Measurements from ENCODE around the gene HMGCLL1.

The HMGCLL1 gene

DNA sequence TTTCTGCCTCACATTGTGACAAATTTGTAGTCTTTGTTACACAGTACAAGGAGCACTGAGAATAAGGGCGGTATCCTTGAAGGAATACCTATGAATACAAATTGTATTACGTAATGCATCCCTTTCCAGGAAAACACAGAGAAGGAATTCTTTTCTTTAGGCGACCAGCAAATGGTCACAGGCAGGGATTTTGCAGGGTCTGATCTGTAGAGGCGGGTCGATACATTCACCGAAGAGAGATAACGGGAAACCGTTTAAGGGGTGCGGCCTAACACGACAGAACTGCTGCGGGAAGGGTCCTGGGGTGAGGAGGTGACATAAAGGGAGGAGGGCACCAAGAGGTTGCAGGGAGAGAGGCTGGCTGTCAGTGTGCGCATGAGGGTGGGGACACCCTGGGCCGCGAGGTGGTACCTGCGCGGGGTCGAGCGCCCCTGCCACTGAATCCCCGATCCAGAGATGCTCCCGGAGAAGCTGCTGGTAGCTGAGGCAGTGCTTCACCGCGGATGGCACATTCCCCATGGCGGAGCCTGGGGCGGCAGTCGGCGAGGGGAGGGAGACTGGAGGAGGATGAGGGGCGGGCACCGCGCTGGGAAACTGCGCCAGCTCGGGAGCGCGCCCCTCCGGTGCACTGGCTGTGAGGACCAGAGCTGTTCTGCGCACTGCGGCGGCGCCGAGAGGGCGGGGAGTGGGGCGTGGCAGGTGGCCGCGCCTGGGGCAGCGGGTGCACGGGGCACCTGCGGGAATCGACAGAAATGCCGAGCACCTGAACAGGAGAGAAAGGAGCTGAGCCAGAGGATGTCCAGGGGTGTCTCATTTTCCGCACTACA, at the start of gene HMGCLL1:
TSS of gene HMGCLL1 (minus strand) at position 656 of the 827 bp plus-strand sequence. CDS start at position 519, 137 bp downstream.
- TF ChIP-seq, protein P1, sequence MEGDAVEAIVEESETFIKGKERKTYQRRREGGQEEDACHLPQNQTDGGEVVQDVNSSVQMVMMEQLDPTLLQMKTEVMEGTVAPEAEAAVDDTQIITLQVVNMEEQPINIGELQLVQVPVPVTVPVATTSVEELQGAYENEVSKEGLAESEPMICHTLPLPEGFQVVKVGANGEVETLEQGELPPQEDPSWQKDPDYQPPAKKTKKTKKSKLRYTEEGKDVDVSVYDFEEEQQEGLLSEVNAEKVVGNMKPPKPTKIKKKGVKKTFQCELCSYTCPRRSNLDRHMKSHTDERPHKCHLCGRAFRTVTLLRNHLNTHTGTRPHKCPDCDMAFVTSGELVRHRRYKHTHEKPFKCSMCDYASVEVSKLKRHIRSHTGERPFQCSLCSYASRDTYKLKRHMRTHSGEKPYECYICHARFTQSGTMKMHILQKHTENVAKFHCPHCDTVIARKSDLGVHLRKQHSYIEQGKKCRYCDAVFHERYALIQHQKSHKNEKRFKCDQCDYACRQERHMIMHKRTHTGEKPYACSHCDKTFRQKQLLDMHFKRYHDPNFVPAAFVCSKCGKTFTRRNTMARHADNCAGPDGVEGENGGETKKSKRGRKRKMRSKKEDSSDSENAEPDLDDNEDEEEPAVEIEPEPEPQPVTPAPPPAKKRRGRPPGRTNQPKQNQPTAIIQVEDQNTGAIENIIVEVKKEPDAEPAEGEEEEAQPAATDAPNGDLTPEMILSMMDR (IDR thresholded peaks at IDR 0.05), result no peak
- no peak for TF ChIP-seq ZFX (IDR thresholded peaks at IDR 0.05; ENCODE audit: borderline replicate concordance)
- no peak within 1 kb of the TSS for H3K27ac ChIP-seq

DNA sequence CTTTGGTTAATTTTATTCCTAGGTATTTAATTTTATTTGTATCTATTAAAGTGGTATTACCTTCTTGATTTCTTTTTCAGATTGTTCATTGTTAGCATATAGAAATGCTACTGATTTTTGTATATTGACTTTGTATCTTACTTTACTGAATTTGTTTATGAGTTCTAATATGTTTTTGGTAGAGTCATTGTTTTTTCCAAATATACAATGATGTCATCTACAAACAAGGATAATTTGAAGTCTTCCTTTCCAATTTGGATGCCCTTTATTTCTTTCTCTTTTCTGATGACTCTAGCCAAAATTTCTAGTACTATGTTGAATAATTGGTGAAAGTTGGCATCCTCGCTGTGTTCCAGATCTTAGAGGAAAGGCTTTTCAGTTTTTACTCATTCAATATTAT, 43.0 kb upstream of the HMGCLL1 start:
- TF ChIP-seq, protein P1 (IDR thresholded peaks at IDR 0.05), result no peak
- no peak for TF ChIP-seq ZFX (IDR thresholded peaks at IDR 0.05; ENCODE audit: borderline replicate concordance)
- no peak overlapping the region for H3K27ac ChIP-seq

DNA sequence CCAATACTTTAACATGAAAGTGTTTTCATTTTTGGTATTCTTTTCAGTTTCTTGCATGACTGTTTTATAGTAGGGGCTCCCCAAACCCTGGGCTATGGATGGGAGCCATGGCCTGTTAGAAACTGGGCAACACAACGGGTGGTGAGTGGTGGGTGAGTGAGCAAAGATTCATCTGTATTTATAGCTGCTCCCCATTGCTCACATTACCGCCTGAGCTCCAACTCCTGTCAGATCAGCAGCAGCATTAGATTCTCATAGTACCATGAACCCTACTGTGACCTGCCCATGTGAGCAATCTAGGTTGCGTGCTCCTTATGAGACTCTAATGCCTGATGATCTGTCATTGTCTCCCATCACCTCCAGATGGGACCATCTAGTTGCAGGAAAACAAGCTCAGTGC, 42.3 kb upstream of the HMGCLL1 start:
- TF ChIP-seq, protein P1 (IDR thresholded peaks at IDR 0.05), result no peak
- no peak for TF ChIP-seq ZFX (IDR thresholded peaks at IDR 0.05; ENCODE audit: borderline replicate concordance)
- no peak overlapping the region for H3K27ac ChIP-seq

DNA sequence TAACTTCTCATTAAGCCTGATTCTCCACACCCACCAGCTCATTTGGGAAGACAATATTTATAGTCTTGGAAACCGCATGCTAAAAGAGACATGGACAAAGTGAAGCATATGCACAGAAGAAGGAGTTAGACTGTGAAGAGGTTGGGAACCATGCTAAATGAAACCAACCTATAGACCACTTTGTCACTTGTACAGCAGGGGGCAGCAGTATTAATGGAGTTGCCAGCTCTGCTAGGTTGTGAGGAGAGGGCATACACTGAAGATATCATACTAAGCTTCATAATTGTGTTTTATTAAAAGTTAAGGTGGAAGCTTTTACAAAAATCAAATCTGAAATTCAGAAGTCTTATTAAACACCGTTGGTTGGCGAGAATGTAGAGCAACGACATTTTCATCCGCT, 38.3 kb upstream of the HMGCLL1 start:
- TF ChIP-seq ZFX (IDR thresholded peaks at IDR 0.05; ENCODE audit: borderline replicate concordance), result no peak
- TF ChIP-seq, protein P1 (IDR thresholded peaks at IDR 0.05), result peak; percentile 82
- H3K27ac ChIP-seq, result no peak overlapping the region

DNA sequence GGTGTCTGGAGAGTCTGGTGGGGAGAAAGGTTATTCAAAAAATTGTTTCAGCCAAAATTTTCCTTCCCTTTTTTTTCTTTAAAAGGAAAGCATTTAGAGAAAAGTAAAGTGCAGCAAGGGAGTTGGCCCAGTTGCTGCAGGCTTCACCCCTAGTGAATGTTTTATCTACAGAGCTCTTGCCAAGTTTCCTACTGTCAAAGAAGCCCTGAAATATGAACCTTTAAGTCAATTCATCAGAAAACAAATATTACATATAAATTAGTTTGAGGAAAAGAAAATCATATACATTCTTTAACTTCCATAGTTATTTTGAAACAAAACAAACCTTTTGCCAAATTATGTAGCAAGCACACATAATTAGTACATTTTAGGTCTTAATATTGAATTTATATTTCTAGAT, 25.0 kb upstream of the HMGCLL1 start:
- TF ChIP-seq, protein P1 (IDR thresholded peaks at IDR 0.05), result no peak
- no peak for TF ChIP-seq ZFX (IDR thresholded peaks at IDR 0.05; ENCODE audit: borderline replicate concordance)
- H3K27ac ChIP-seq, result no peak overlapping the region

DNA sequence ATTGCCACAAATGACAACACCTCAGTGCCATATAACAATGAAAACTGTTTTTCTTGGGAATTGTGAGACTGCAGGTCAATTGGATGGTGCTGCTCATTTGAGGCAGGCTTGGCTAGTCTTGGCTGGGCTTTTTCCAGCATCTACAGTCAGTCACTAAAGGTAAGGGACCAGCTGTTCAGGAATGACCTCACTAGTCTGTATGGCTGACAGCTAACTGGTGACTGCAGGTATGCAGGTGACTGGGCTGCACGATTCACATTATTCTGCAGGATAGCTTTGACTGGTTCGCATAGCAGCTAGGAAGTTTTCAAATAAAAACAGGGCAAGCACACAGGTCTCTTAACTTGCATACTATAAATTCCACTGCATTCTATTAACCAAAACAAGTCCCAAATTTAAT, 22.1 kb upstream of the HMGCLL1 start:
- TF ChIP-seq, protein P1 (IDR thresholded peaks at IDR 0.05), result no peak
- no peak for TF ChIP-seq ZFX (IDR thresholded peaks at IDR 0.05; ENCODE audit: borderline replicate concordance)

DNA sequence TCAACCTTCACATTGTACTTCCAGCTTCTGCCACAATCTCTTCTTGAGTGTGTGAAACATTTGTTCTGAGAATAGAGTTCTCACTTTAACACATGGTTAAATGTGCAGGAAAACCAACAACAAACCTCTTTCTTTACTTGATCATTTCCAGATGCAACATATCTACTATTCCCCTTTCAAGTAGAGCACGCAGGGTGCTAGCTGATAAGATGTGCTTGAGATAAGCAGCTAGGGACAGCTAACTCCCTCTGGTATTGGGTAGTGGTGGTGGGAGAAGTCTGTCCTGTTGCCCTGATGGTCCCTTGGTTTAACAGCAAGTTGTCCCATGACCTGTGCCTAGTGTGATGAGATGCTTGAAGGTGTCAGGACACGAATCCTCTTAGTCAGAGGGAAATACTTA, 15.4 kb upstream of the HMGCLL1 start:
- H3K27ac ChIP-seq, result no peak overlapping the region
- TF ChIP-seq ZFX (IDR thresholded peaks at IDR 0.05; ENCODE audit: borderline replicate concordance), result no peak
- TF ChIP-seq, protein P1 (IDR thresholded peaks at IDR 0.05), result no peak

More for the DNA sequence above, 22.1 kb upstream of the HMGCLL1 start:
- no peak overlapping the region for H3K27ac ChIP-seq

Data from 22Rv1 (cell line).